Cardiac muscle cell (in vitro differentiated cells and primary cell): ENCODE data around the gene PHLPP1. TPM values are rescaled to one million over a fixed set of nuclear protein-coding genes. Genes with fewer than 3 reads are reported as not detected.

Experiments
- DNase-seq, 2 donors: peaks; one replicate each; pipeline versions ENCODE4 v3.0.0 to v3.0.0-alpha.2; 2010 to 2017; ENCODE audit warnings: low read depth in 1 of 2, low spot score in 1 of 2
- H3K27ac ChIP-seq: fragments of 200-600 bp; sonication (generic); 2 replicates; pipeline ENCODE4 v1.5.1; 2016
- H3K27me3 ChIP-seq: fragments of 200-600 bp; sonication (generic); 2 replicates; pipeline ENCODE4 v1.6.0; 2016; ENCODE audit warnings: control low read depth
- H3K36me3 ChIP-seq: fragments of 200-600 bp; sonication (generic); 2 replicates; pipeline ENCODE4 v1.5.1; 2016; ENCODE audit warnings: control low read depth
- H3K4me1 ChIP-seq: fragments of 200-600 bp; sonication (generic); 2 replicates; pipeline ENCODE4 v1.8.1; 2017; ENCODE audit warnings: low read depth, mild to moderate bottlenecking, mixed run types
- H3K4me3 ChIP-seq: fragments of 200-600 bp; sonication (generic); 2 replicates; pipeline ENCODE4 v1.5.1; 2016; ENCODE audit warnings: mild to moderate bottlenecking
- H3K9me3 ChIP-seq: fragments of 200-600 bp; sonication (generic); 2 replicates; pipeline ENCODE4 v1.5.1; 2017; ENCODE audit warnings: low read depth, mild to moderate bottlenecking, control low read depth
- polyA plus RNA-seq: library from polyadenylated mRNA; unstranded; fragments of >200 nt; fragmentation: Nextera tagmentation; extraction: Ambion mirVana; gene quantifications from 2 replicates; pipeline ENCODE4 v1.2.1, GENCODE V29; 2016
- total RNA-seq: library from RNA; depleted of rRNA; stranded (reverse); fragments of >200 nt; gene quantifications from 2 replicates; pipeline ENCODE4 v1.2.3, GENCODE V29; 2016
- TF ChIP-seq, protein P1 (sequence below): IDR thresholded peaks from 2 replicates; pipeline ENCODE4 v1.5.1; 2012; ENCODE audit warnings: low read depth, mild to moderate bottlenecking, low read length

The PHLPP1 gene
- total and polyA plus RNA-seq, 2 experiments from 2014 or later, result 6.3 to 25.8 TPM

- no peak overlapping the region for H3K4me3 ChIP-seq
- no peak for DNase-seq
- H3K9me3 ChIP-seq, result no peaks in the 10 kb centered on the region
- H3K36me3 ChIP-seq, result no peaks in the 10 kb centered on the region
- H3K27me3 ChIP-seq, result no peaks in the 10 kb centered on the region
- H3K4me1 ChIP-seq, result no peaks in the 10 kb centered on the region
- TF ChIP-seq, protein P1, sequence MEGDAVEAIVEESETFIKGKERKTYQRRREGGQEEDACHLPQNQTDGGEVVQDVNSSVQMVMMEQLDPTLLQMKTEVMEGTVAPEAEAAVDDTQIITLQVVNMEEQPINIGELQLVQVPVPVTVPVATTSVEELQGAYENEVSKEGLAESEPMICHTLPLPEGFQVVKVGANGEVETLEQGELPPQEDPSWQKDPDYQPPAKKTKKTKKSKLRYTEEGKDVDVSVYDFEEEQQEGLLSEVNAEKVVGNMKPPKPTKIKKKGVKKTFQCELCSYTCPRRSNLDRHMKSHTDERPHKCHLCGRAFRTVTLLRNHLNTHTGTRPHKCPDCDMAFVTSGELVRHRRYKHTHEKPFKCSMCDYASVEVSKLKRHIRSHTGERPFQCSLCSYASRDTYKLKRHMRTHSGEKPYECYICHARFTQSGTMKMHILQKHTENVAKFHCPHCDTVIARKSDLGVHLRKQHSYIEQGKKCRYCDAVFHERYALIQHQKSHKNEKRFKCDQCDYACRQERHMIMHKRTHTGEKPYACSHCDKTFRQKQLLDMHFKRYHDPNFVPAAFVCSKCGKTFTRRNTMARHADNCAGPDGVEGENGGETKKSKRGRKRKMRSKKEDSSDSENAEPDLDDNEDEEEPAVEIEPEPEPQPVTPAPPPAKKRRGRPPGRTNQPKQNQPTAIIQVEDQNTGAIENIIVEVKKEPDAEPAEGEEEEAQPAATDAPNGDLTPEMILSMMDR, result no peak
- H3K27ac ChIP-seq, result no peak overlapping the region
Observed at GRCh38 chr18:62682371-62682770, 33.0 kb upstream of the PHLPP1 start.

GRCh38 chr18:62683935-62684334 lies 31.4 kb upstream of the PHLPP1 start:
- H3K4me3 ChIP-seq, result no peak overlapping the region
- H3K36me3 ChIP-seq, result no peaks in the 10 kb centered on the region
- no peaks in the 10 kb centered on the region for H3K4me1 ChIP-seq
- DNase-seq, result no peak
- H3K27ac ChIP-seq, result no peak overlapping the region
- H3K27me3 ChIP-seq, result no peaks in the 10 kb centered on the region
- no peaks in the 10 kb centered on the region for H3K9me3 ChIP-seq
- TF ChIP-seq, protein P1, result no peak

DNA sequence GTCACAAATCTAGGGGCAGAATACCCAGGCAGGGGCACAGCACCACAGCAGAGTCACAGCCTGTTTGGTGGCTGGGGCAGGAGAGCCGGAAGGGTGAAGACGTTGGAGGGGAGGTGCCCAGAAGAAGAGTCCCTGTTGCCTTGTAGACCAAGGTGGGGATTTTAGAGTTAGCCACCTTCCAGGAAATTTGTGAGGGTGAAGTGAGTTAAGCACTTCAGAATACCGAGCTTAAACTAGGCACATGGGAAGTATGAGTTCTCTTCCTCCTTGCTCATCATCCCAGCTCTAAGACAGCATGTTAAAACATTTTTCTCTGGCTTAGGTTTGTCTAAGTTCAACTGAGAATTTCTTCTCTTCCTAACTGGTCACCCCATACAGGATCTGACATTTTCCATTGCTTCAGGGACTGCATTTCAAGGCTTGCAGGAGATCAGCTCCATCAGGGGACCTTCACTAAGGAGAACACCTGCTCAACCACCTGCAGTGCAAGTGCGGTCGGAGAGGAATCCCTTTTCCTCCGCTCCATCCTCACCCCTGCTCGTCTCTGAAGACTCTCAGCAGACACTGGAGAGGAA lies 26.5 kb upstream of the PHLPP1 start:
- Histone ChIP-seq H3K36me3 (no peaks in the 10 kb centered on the region), H3K9me3 (no peaks in the 10 kb centered on the region), H3K4me3 (no peak overlapping the region), H3K27ac (no peak overlapping the region), H3K27me3 (no peaks in the 10 kb centered on the region), H3K4me1 (no peaks in the 10 kb centered on the region)
- TF ChIP-seq, protein P1, result no peak
- DNase-seq, result no peak

DNA sequence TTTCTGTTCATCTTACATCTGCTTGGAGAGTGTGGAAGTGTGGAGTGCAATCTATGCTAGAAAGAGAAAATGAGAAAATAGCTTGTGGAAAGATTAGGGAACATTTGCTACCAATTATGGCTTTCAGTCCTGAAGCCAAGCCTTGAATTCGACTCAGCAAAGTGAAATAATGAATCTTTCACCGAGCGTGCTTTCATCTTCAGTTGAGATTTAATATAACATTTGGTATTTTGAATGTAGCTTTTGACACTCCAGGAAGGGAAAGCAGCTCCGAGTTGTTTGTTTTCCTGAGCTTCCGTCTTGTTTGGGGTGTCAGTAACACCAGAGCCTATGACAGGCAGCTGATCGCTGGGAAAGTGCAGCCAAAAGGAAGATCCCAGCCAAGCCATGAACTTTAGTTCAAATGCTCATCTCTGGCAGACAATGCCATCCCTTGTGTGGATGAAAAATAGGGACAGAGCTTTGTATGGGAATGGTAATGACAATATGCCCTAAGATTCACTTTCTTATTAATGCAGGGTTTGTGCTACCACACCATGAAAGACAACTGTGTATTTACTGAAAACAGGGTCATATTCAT lies 25.0 kb upstream of the PHLPP1 start:
- H3K4me3 ChIP-seq, result no peak overlapping the region
- H3K9me3 ChIP-seq, result no peaks in the 10 kb centered on the region
- no peaks in the 10 kb centered on the region for H3K27me3 ChIP-seq
- H3K27ac ChIP-seq, result no peak overlapping the region
- TF ChIP-seq, protein P1, result no peak
- no peak for DNase-seq
- H3K36me3 ChIP-seq, result no peaks in the 10 kb centered on the region
- H3K4me1 ChIP-seq, result no peaks in the 10 kb centered on the region

DNA sequence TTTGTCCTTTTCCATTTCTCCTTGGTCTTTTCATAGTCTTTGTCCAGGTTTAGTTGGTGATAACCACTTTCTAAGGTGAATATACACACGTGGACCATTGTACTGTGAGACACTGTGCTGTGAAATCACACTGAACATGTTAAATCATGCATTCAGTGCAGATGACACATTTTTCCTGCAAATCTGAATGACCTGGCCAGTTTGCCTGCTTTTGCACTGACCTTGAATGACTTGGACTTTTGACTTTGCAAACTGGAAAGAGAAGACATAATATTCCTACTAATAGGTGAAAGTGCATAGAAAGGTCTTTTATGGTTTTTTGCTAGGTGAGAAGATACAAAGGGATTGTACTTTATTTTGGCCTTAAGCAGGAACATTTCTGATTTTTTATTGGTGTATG lies 21.7 kb upstream of the PHLPP1 start:
- DNase-seq, result no peak
- H3K36me3 ChIP-seq, result no peaks in the 10 kb centered on the region
- H3K9me3 ChIP-seq, result no peaks in the 10 kb centered on the region
- H3K4me1 ChIP-seq, result no peaks in the 10 kb centered on the region
- no peak overlapping the region for H3K4me3 ChIP-seq
- H3K27me3 ChIP-seq, result no peaks in the 10 kb centered on the region
- no peak overlapping the region for H3K27ac ChIP-seq
- TF ChIP-seq, protein P1, result no peak

DNA sequence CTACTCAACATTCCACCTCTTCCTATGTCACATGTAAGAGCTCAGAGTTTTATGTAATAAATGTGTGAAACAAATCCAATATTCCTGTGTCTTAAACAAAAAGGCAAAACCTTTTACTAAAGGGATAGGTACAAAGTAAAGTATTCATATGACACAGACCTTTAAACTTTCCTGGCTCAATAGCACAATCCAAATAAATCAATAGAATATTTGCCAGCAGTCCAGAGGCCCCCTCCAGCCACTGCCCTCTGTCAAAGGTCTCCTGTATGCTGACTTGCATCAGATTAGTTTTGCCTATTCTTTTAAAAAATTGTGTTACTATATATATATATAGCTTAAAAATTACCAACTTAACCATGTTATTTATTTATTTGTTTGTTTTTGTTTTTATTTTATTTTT lies 17.7 kb upstream of the PHLPP1 start:
- no peaks in the 10 kb centered on the region for H3K4me1 ChIP-seq
- no peaks in the 10 kb centered on the region for H3K27me3 ChIP-seq
- no peaks in the 10 kb centered on the region for H3K9me3 ChIP-seq
- H3K27ac ChIP-seq, result no peak overlapping the region
- H3K36me3 ChIP-seq, result no peaks in the 10 kb centered on the region
- TF ChIP-seq, protein P1, result no peak
- H3K4me3 ChIP-seq, result no peak overlapping the region
- no peak for DNase-seq
